Measurements from ENCODE around the gene EFR3B.

DNA sequence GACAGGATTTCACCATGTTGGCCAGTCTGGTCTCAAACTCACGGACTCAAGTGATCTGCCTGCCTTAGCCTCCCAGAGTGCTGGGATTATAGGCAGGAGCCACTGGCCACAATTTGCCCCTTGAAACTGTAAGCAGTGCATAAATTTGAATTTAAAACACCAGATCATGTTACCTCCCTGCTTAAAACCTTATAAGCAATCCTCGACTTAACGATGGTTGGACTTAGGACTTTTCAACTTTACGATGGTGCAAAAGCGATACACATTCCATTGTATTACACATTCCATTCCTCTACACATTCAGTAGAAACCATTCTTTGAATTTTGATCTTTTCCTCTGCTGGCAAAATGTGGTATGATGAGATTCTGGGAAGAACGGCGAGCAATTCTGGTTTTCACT, 23.2 kb upstream of the EFR3B start:
- TF ChIP-seq, protein P1, sequence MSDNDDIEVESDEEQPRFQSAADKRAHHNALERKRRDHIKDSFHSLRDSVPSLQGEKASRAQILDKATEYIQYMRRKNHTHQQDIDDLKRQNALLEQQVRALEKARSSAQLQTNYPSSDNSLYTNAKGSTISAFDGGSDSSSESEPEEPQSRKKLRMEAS (IDR thresholded peaks at IDR 0.05; ENCODE audit: low read depth, low read length), result no peak
- no peak for TF ChIP-seq POLR2A (IDR thresholded peaks at IDR 0.05; ENCODE audit: extremely low read depth, insufficient read length)
- TF ChIP-seq, protein P2, sequence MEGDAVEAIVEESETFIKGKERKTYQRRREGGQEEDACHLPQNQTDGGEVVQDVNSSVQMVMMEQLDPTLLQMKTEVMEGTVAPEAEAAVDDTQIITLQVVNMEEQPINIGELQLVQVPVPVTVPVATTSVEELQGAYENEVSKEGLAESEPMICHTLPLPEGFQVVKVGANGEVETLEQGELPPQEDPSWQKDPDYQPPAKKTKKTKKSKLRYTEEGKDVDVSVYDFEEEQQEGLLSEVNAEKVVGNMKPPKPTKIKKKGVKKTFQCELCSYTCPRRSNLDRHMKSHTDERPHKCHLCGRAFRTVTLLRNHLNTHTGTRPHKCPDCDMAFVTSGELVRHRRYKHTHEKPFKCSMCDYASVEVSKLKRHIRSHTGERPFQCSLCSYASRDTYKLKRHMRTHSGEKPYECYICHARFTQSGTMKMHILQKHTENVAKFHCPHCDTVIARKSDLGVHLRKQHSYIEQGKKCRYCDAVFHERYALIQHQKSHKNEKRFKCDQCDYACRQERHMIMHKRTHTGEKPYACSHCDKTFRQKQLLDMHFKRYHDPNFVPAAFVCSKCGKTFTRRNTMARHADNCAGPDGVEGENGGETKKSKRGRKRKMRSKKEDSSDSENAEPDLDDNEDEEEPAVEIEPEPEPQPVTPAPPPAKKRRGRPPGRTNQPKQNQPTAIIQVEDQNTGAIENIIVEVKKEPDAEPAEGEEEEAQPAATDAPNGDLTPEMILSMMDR (IDR thresholded peaks at IDR 0.05; ENCODE audit: low read depth, low read length), result no peak

All from NB4 (cell line).